Activated gamma-delta T cell (primary cell): ENCODE measurements around the gene PGC.

ENCODE experiments used
- DNase-seq: peaks from one replicate; lab custom pipeline; 2025; lab: John Stamatoyannopoulos, UW

Gene PGC

DNA sequence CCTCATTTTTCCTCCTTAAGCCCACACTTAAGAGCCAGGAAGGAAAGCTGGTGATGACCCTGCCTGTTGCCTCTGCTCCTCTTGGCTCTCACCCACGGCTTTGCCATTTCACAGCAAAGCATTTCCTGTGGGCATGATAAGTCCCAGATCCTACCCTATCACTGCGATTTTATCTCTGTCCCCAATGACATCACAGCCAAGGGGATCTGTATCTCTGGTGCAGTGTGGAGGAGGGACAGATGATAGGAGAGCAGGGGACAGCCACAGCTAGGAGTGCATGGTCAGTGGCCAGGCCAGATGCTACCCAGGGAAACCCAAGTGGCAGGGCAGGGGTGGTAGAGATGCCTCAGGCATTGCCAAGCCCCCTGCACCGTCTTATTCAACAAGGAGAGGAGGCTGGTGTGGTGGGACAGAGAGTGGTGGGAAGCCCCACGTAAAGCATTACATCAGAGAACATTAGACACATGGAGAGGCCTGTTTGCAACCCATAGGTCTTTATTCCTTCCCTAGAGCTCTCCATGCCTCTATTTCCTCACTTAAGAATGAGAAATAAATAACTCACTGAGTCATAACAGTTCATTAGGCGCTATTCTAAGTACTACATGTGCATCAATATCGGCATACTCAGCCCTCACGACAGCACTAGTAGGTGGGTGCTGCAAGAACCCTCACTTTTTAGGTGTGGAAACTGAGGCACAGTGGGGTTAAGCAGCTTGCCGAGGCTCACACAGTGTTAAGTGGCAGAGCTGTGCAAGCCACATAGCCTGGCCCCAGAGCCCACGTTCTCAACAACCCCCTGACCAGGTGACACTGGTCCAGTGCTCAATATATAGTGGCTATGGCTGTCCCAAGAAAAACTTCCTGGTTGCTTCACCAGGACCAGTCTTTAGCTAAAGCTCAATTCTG, 16.4 kb downstream of the PGC start:
- DNase-seq: no peak

GRCh38 chr6:41729624-41730023, 17.6 kb downstream of the PGC start:
- DNase-seq: no peak

GRCh38 chr6:41728954-41729353, 18.2 kb downstream of the PGC start:
- DNase-seq: no peak

DNA sequence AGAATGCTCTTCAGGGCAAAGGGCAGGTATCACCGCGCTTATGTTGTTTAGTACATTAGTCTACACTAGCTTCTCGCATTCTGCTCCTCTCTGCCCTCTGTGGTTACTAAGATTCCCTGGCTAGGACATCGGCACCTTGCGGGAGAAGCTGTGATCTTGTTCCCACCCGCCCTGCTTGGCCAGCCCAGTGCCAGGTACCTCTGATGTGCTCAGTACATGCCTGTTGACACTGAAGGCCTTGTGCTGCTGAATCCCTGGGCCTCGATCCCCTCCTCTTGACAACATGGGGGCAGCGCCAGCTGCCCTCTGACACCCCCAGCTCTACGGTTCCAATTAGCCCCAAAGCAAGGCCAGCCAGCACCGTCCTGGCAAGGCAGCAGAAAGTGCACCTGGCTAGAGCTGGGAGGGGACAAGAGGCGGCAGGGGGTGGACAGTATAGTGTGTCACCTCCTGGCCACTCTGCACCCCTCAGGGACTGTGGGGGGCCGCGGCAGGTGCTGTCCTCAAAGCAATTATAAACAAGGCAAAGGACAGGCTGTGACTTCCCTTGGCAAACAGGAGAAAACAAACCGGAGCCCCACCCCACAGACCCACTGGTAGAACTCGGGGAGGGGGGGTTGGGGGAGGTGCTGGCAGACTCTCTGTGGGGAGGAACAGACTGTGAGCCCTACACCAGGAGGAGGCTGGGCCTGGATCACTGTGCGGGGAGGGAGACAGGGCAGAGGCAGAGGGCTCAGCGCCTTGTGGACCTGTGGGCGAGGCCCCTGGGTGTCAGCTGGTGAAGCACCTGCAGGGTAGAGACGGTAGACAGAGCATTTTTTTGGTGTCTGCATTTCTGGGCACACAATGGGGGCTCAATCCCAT, 18.9 kb downstream of the PGC start:
- DNase-seq: no peak

DNA sequence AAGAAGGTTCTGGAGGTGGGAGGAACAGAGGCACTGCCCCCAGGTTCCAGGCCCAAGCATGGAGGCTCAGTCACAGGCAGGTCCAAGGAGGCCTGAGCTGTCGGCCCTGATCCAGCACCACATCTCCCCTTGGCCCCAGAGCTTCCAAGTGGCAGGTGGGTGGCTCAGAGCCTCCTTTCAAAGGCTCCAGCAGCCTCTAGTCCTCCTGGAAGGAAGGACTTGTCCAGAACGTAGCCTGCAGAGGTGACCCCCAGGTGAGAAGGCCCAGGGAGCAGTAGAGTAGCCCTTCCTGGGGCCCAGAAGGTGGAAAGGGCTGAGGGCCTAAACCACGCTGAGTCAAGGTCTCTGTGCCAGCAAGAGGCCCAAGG, 19.5 kb downstream of the PGC start:
- DNase-seq: no peak

GRCh38 chr6:41726876-41727275, 20.3 kb downstream of the PGC start:
- DNase-seq: no peak

- no peak for DNase-seq
These were observed 22.4 kb downstream of the PGC start for GRCh38 chr6:41724586-41725501.

GRCh38 chr6:41724228-41724580, 23.0 kb downstream of the PGC start:
- no peak for DNase-seq

GRCh38 chr6:41723530-41724227, 23.5 kb downstream of the PGC start:
- DNase-seq: no peak

DNA sequence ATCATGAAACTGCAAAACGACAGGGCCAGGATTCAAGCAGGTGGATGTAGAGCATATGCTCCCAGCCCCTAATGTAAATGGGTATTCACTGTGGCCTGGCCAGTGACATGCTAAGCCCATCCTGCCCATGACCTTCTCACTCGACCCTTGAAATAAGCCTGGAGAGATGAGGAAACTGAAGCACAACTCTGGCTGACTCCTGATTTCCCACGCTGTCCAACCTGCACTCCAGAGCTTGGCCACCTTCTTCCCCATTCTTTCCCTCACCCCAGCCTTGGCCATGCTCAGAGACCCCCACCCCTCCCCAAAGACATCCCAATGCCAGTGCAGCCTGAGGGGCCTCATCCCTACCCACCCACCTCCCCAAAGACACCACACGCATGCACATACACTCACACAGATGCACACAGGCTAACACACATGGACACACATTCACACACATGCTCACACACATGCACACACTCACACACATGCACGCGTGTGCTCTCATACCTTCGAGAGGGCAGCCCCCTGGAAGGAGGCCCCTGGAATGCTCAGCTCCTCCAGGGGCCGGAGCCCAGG, 24.1 kb downstream of the PGC start:
- DNase-seq: no peak

DNA sequence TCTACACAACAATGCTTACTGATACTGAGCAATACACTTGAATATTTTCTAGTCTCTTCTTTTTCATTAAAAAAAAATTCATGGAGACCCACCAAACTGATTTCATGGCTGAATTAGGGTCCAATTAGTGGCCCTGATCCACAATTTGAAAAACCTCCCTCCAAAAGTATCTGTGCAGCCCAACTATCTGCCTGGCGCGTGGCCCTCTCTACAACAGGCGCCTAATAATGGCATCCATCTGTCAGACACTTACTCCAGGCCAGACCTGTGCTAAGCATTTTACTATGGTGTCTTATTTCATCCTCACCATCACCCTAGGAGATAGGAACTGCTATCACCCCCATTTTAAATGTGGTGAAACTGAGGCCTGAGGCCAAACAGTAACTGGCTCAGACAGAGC, 25.8 kb downstream of the PGC start:
- DNase-seq: no peak

DNA sequence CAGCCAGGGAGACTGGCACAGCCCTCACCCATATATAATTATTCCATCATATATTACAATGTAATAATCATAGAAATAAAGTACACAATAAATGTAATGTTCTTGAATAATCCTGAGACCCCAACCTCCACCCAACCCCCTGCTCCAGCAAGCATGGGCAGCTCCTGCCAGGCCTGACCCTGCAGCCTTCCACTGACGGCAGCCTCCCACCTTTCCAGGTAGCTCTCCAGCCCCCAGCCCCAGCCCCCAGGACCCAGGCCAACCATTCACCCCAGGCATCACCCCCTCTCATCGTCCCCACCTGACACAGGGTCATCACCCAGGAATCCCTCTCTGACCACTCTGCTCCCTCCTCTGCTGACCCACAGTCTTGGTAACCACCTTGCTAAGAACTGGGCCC, 26.4 kb downstream of the PGC start:
- no peak for DNase-seq

DNA sequence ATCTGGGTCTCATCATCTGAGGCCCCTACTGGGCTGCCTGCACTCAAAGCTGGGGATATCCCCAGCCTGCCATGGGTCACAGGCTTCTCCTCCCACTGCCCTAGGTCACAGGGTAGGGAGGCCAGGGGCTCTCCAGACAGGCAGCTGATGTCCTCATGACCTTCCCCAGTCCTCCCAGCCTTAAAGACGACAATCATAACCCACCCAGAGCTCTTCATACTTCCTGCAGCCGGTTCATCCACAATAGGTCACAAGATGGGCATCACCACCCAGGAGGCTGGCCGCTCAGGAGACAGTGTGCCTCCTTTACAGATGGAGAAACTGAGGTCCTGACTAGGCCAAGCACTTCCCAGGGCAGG, 27.0 kb downstream of the PGC start:
- DNase-seq: no peak

DNA sequence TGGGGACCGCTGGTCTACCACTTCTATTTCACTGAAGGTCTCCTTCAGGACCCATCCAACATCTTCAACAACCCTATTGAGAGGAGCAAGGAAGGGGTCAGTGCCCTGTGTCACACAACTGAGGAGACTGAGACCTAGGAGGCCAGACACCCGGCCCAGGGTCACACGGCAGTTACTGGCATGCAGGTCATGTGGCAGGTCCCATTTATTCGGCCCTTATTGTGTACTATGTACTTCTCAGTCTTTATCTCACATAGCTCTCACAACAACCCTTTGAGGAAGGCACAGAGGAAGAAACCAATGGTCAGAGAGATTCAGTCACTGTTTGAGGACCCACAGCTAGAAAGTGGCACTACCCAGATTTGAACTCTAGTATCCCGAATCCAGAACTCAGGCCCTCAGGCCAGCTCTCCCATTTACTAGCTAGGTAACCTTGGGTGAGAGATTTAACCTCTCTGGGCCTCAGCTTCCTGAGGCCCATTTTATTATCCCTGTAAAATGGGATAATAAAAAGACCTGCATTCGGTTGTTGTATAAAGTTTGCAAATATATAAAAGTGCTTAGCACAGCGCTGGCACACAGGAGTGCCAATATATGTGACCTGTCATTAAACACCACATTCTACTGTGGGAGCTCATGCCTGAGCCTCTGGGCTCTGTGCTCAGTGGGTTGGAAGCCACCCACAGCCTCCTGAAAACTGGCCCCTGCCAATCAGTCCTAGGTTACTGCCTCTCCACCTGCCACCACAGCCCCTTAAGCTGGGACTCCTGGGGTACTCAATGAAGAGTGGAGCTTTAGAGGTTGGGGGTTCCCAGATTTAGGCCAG, 27.5 kb downstream of the PGC start:
- no peak for DNase-seq

DNA sequence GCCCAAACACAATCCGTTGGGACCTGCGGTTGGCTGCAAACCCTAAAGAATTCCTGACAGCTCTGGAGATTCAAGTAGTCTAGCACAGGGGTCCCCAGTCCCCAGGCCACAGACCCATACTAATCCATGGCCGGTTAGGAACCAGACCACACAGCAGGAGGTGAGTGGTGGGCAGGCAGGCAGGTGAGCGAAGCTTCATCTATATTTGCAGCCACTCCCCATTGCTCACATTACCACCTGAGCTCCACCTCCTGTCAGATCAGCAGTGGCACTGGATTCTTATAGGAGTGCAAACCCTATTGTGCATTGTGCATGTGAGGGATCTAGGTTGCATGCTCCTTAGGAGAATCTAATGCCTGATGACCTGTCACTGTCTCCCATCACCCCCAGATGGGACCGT, 28.4 kb downstream of the PGC start:
- DNase-seq: no peak

GRCh38 chr6:41717392-41717736, 29.8 kb downstream of the PGC start:
- DNase-seq: no peak

- DNase-seq: no peak
These were observed 30.4 kb downstream of the PGC start for GRCh38 chr6:41716516-41717391.

- no peak for DNase-seq
These were observed 31.2 kb downstream of the PGC start for GRCh38 chr6:41715795-41716515.
